IMR-90 (cell line): ENCODE results near the gene NADK2. TPM values are rescaled to one million over a fixed set of nuclear protein-coding genes. Genes with fewer than 3 reads are reported as not detected.

Source experiments
- ATAC-seq: fragments of 200-7000 bp; cut with Tn5 transposase; 2 replicates; pipeline ENCODE4 v1.9.1; 2020; ENCODE audit warnings: low read depth, mild to moderate bottlenecking, moderate library complexity
- BruUV-seq: library from RNA; stranded (reverse); fragments of 400-500 nt; replicated peaks from 2 replicates; lab custom pipeline; 2021; lab: Mats Ljungman, UMichigan
- CTCF ChIA-PET: fragments of 300-600 bp; formaldehyde crosslinking; extraction: SDS; loops from one replicate; lab custom pipeline; 2021; ENCODE audit warnings: antibody characterized with exemption; lab: Yijun Ruan, JAX
- POLR2A ChIA-PET: fragments of 300-600 bp; sonication (Branson Sonifier 250); formaldehyde crosslinking; loops from one replicate; lab custom pipeline; 2022; ENCODE audit warnings: antibody characterized with exemption; ENCODE audit not compliant: unreplicated experiment; lab: Charles Lee
- DNase-seq: peaks from one replicate; pipeline ENCODE4 v3.0.0; 2013
- H2AFZ ChIP-seq: replicated peaks from 2 replicates; pipeline ENCODE3; 2013; ENCODE audit warnings: low read length, mild to moderate bottlenecking; ENCODE audit not compliant: poor library complexity
- H2AK5ac ChIP-seq: 2 replicates; pipeline ENCODE4 v1.6.1; 2013; ENCODE audit warnings: low read depth, low read length, inconsistent platforms
- H2AK9ac ChIP-seq: replicated peaks from 2 replicates; pipeline ENCODE3; 2013; ENCODE audit warnings: mild to moderate bottlenecking, low read depth, low read length, moderate library complexity; ENCODE audit not compliant: poor library complexity
- H2BK120ac ChIP-seq: 2 replicates; pipeline ENCODE4 v1.6.1; 2013; ENCODE audit warnings: low read depth, low read length, inconsistent platforms
- H2BK15ac ChIP-seq: 3 replicates; pipeline ENCODE4 v1.6.1; 2013; ENCODE audit warnings: low read depth, low read length, inconsistent platforms
- H2BK20ac ChIP-seq: 2 replicates; pipeline ENCODE4 v1.6.1; 2013; ENCODE audit warnings: low read depth, mild to moderate bottlenecking, inconsistent platforms, low read length, moderate library complexity
- H2BK5ac ChIP-seq: 2 replicates; pipeline ENCODE4 v1.6.1; 2013; ENCODE audit warnings: mild to moderate bottlenecking, low read depth, low read length, inconsistent platforms; ENCODE audit not compliant: poor library complexity, severe bottlenecking
- H3K14ac ChIP-seq: replicated peaks from 2 replicates; pipeline ENCODE4 v1.6.1; 2013; ENCODE audit warnings: low read depth, low read length, inconsistent platforms
- H3K18ac ChIP-seq: 2 replicates; pipeline ENCODE4 v1.6.1; 2013; ENCODE audit warnings: low read depth, low read length, control low read depth
- H3K23ac ChIP-seq: 2 replicates; pipeline ENCODE4 v1.6.1; 2013; ENCODE audit warnings: low read depth, low read length, inconsistent platforms
- H3K27ac ChIP-seq: 2 replicates; pipeline ENCODE4 v1.5.1; 2013; ENCODE audit warnings: mild to moderate bottlenecking, control low read depth, low read length; ENCODE audit not compliant: insufficient read depth
- H3K27me3 ChIP-seq: 2 replicates; pipeline ENCODE4 v1.6.1; 2013; ENCODE audit warnings: low read length; ENCODE audit not compliant: control insufficient read depth, insufficient read depth
- H3K36me3 ChIP-seq: 2 replicates; pipeline ENCODE4 v1.6.1; 2013; ENCODE audit warnings: low read length, mixed read lengths; ENCODE audit not compliant: control insufficient read depth, insufficient read depth
- H3K4ac ChIP-seq: 2 replicates; pipeline ENCODE4 v1.6.1; 2013; ENCODE audit warnings: low read depth, low read length, inconsistent platforms
- H3K4me1 ChIP-seq: 2 replicates; pipeline ENCODE4 v1.6.1; 2013; ENCODE audit warnings: low read length, mixed read lengths; ENCODE audit not compliant: control insufficient read depth, insufficient read depth
- H3K4me2 ChIP-seq: 2 replicates; pipeline ENCODE4 v1.6.1; 2013; ENCODE audit warnings: low read depth, mild to moderate bottlenecking, control low read depth, low read length, moderate library complexity
- H3K4me3 ChIP-seq: 2 replicates; pipeline ENCODE4 v1.5.1; 2013; ENCODE audit warnings: low read depth, mild to moderate bottlenecking, control low read depth, low read length, moderate library complexity; ENCODE audit not compliant: insufficient read depth
- H3K56ac ChIP-seq: 2 replicates; pipeline ENCODE4 v1.6.1; 2013; ENCODE audit warnings: low read length, inconsistent platforms; ENCODE audit not compliant: insufficient read depth; ENCODE audit errors: extremely low read depth
- H3K79me1 ChIP-seq, 2 experiments: 2 replicates each; pipeline ENCODE4 v1.6.1; 2013; ENCODE audit warnings: low read length in 2 of 2, inconsistent platforms in 1 of 2, low read depth in 1 of 2
- H3K9ac ChIP-seq: 2 replicates; pipeline ENCODE4 v1.6.1; 2013; ENCODE audit warnings: low read depth, low read length, control low read depth
- H3K9me1 ChIP-seq: 2 replicates; pipeline ENCODE4 v1.6.1; 2013; ENCODE audit warnings: low read length, inconsistent platforms; ENCODE audit not compliant: insufficient read depth
- H3K9me3 ChIP-seq: 2 replicates; pipeline ENCODE4 v1.6.1; 2013; ENCODE audit warnings: low read length; ENCODE audit not compliant: control insufficient read depth, insufficient read depth
- H4K20me1 ChIP-seq: 2 replicates; pipeline ENCODE4 v1.6.1; 2013; ENCODE audit warnings: low read length, inconsistent platforms; ENCODE audit not compliant: insufficient read depth
- H4K5ac ChIP-seq: 2 replicates; pipeline ENCODE4 v1.6.1; 2013; ENCODE audit warnings: mild to moderate bottlenecking, low read depth, low read length, control low read depth
- H4K8ac ChIP-seq, 2 experiments: 2 replicates each; pipeline ENCODE4 v1.6.1; 2013; ENCODE audit warnings: low read depth in 2 of 2, low read length in 2 of 2, control low read depth in 1 of 2, inconsistent platforms in 1 of 2
- H4K91ac ChIP-seq: 2 replicates; pipeline ENCODE4 v1.6.1; 2013; ENCODE audit warnings: low read depth, low read length, inconsistent platforms; ENCODE audit not compliant: insufficient read depth
- CEBPB ChIP-seq: IDR thresholded peaks from 2 replicates; pipeline ENCODE4 v1.6.1; 2012; ENCODE audit warnings: low read depth, low read length, improper control_type of control experiment
- CTCF ChIP-seq: conservative IDR thresholded peaks from 2 replicates; pipeline ENCODE4 v1.5.1; 2012; ENCODE audit warnings: mild to moderate bottlenecking, low read depth, low read length, improper control_type of control experiment
- ELK1 ChIP-seq: fragments of 150-350 bp; IDR thresholded peaks from 2 replicates; pipeline ENCODE4 v1.6.1; 2016; ENCODE audit warnings: low read depth, mild to moderate bottlenecking, low read length, moderate library complexity, borderline replicate concordance
- RCOR1 ChIP-seq: IDR thresholded peaks from 2 replicates; pipeline ENCODE4 v1.6.1; 2012; ENCODE audit warnings: mild to moderate bottlenecking, low read length, improper control_type of control experiment; ENCODE audit not compliant: insufficient replicate concordance
- SMC3 ChIP-seq: fragments of 150-350 bp; IDR thresholded peaks from 2 replicates; pipeline ENCODE4 v1.6.1; 2016; ENCODE audit warnings: low read depth, mild to moderate bottlenecking, antibody characterized with exemption, low read length, moderate library complexity
- WGBS, 2 experiments: methylation state at CpG; one replicate each; pipeline versions ENCODE4 v1.1.5 to v1.1.7; 2013; ENCODE audit warnings: missing lambda C conversion rate in 2 of 2; ENCODE audit not compliant: insufficient read length in 1 of 2; ENCODE audit errors: extremely low coverage in 2 of 2; 5-methylcytosine and 5-hydroxymethylcytosine counted together
- dilution Hi-C: fragments of 300-500 bp; cut with HindIII; formaldehyde crosslinking; loops from one replicate; pipeline ENCODE4 v1.14.3; 2018; ENCODE audit warnings: low sequenced_read_pairs; ENCODE audit not compliant: unreplicated experiment
- in situ Hi-C: fragments of 300-500 bp; cut with MboI; formaldehyde crosslinking; loops from 3 replicates; pipeline ENCODE4 v1.14.3; 2019; ENCODE audit warnings: low sequenced_read_pairs, inconsistent platforms, mixed read lengths
- intact Hi-C: fragments of 100-400 bp; cut with micrococcal nuclease; formaldehyde crosslinking; loops from 2 replicates; pipeline ENCODE4 v1.10.0; 2022
- polyA plus RNA-seq, 3 experiments: library from polyadenylated mRNA; depleted of rRNA; stranded (reverse); fragments of >200 nt; gene quantifications; 2 replicates each; pipeline ENCODE4 v1.2.3, GENCODE V29; 2012; ENCODE audit warnings: low replicate concordance in 1 of 3
- total RNA-seq: library from RNA; depleted of rRNA; stranded (reverse); fragments of >200 nt; gene quantifications from 2 replicates; pipeline ENCODE4 v1.2.3, GENCODE V29; 2012

NADK2 gene
- total and polyA plus RNA-seq, 2 of the 4 experiments (the other 2 are of a cell fraction) = 7.4 to 17.4 TPM

GRCh38 chr5:36152324-36153297, 89.1 kb downstream of the NADK2 start:
- H2BK15ac ChIP-seq = peak overlapping the region; percentile 41; the same call in 2 of the 3 replicates
- ChIA-PET POLR2A (interaction anchor here (0.6 kb wide), 1 partner anchor 107 kb away, joined by 3 read pairs; no protein-coding TSS in a partner anchor), CTCF (interaction anchor here (0.7 to 2.1 kb wide), 2 partner anchors 73 to 93 kb away, joined by 3 to 6 read pairs; no protein-coding TSS in a partner anchor)
- H4K8ac ChIP-seq = peak overlapping the region; percentile 63 to 76
- peak overlapping the region; percentile 97 for H2AFZ ChIP-seq
- ATAC-seq = no peak
- no peaks in the 10 kb centered on the region for H3K9me3 ChIP-seq
- peak overlapping the region; percentile 76 for H4K91ac ChIP-seq
- dilution Hi-C loops = no loop called here
- peak overlapping the region; percentile 69 for H3K4me3 ChIP-seq
- peak; percentile 27 for DNase-seq
- H4K20me1 ChIP-seq = no peaks in the 10 kb centered on the region
- peaks cover 3% of the 10 kb centered on the region; the same call in 1 of the 2 replicates for H3K9me1 ChIP-seq
- H3K4me2 ChIP-seq = peak overlapping the region; percentile 92
- H2BK5ac ChIP-seq = peak overlapping the region; percentile 61
- H3K27ac ChIP-seq = peak overlapping the region; percentile 87
- peak overlapping the region; percentile 84 for H4K5ac ChIP-seq
- peak overlapping the region; percentile 48 for H2BK120ac ChIP-seq
- TF ChIP-seq SMC3 (no peak), ELK1 (no peak), CTCF (no peak), RCOR1 (no peak), CEBPB (peak; percentile 34; the same call in 1 of the 2 replicates)
- H3K4me1 ChIP-seq = peaks cover 12% of the 10 kb centered on the region
- H3K36me3 ChIP-seq = peaks cover 8% of the 10 kb centered on the region
- peak overlapping the region; percentile 94 for H3K23ac ChIP-seq
- peak overlapping the region; percentile 39 for H2AK5ac ChIP-seq
- TSS peak; percentile 85 for BruUV-seq
- peak overlapping the region; percentile 93 for H3K56ac ChIP-seq
- peak overlapping the region; percentile 60 for H3K18ac ChIP-seq
- intact Hi-C loops = loop anchor here (2.0 to 5.0 kb wide), 2 partner anchors 88 to 725 kb away; partner anchors contain the start of genes NADK2 and NIPBL
- peaks cover 25 to 65% of the 10 kb centered on the region in 2 experiments for H3K79me1 ChIP-seq
- H3K27me3 ChIP-seq = no peaks in the 10 kb centered on the region
- peak overlapping the region; percentile 94 for H3K9ac ChIP-seq
- no peak overlapping the region for H2BK20ac ChIP-seq
- in situ Hi-C loops = no loop called here
- H3K14ac ChIP-seq = peak overlapping the region; percentile 85
- peak overlapping the region; percentile 73 for H3K4ac ChIP-seq
- H2AK9ac ChIP-seq = peak overlapping the region; percentile 82
- WGBS, 2 experiments = 0% methylated on average over 3 of the region's 24 CpGs; no CpG with 5 or more reads in 1 of the 2 experiments
